Common myeloid progenitor, CD34-positive (primary cell): ENCODE measurements around the gene SYT13.

Experiments used
- CTCF ChIA-PET: fragments of 350-600 bp; sonication (Branson Sonifier 250); formaldehyde crosslinking; loops from one replicate; lab custom pipeline; 2021; ENCODE audit warnings: antibody characterized with exemption; lab: Charles Lee
- POLR2A ChIA-PET: fragments of 350-600 bp; sonication (Branson Sonifier 250); formaldehyde crosslinking; loops from one replicate; lab custom pipeline; 2021; ENCODE audit warnings: antibody characterized with exemption; lab: Charles Lee
- DNase-seq, 3 donors: peaks; one replicate each; pipeline versions ENCODE4 v3.0.0 to v3.0.0-alpha.2; 2013
- H3K27ac ChIP-seq, 2 experiments: 1 replicate in 1 of 2; 2 replicates in 1 of 2; pipeline ENCODE4 v1.7.0; 2013; ENCODE audit warnings: inconsistent platforms in 2 of 2, low read length in 2 of 2, mild to moderate bottlenecking in 2 of 2, low read depth in 1 of 2, moderate library complexity in 1 of 2; ENCODE audit not compliant: severe bottlenecking in 2 of 2, insufficient read depth in 1 of 2, poor library complexity in 1 of 2
- H3K27me3 ChIP-seq, 5 experiments: replicated peaks in 2 of 5; 1 replicate in 3 of 5; 2 replicates in 2 of 5; pipeline versions ENCODE4 v1.6.1 to v1.7.0; 2013; ENCODE audit warnings: low read length in 4 of 5, mild to moderate bottlenecking in 2 of 5, moderate library complexity in 2 of 5, inconsistent platforms in 1 of 5; ENCODE audit not compliant: insufficient read depth in 5 of 5, control insufficient read depth in 4 of 5
- H3K36me3 ChIP-seq, 4 experiments: 1 replicate in 2 of 4; 2 replicates in 2 of 4; pipeline versions ENCODE4 v1.6.1 to v1.7.0; 2013; ENCODE audit warnings: low read length in 3 of 4, control low read depth in 1 of 4, mild to moderate bottlenecking in 1 of 4; ENCODE audit not compliant: control insufficient read depth in 4 of 4, insufficient read depth in 4 of 4
- H3K4me1 ChIP-seq, 4 experiments: 1 replicate in 3 of 4; 2 replicates in 1 of 4; pipeline versions ENCODE4 v1.6.1 to v1.7.1; 2013; ENCODE audit warnings: low read length in 3 of 4, mild to moderate bottlenecking in 3 of 4, control low read depth in 1 of 4, inconsistent platforms in 1 of 4, moderate library complexity in 1 of 4; ENCODE audit not compliant: control insufficient read depth in 4 of 4, insufficient read depth in 4 of 4; ENCODE audit errors: control extremely low read depth in 1 of 4
- H3K4me3 ChIP-seq, 7 experiments: 1 replicate in 4 of 7; 2 replicates in 3 of 7; pipeline versions ENCODE4 v1.5.1 to v1.7.0; 2013; ENCODE audit warnings: mild to moderate bottlenecking in 7 of 7, low read length in 6 of 7, moderate library complexity in 6 of 7, inconsistent platforms in 2 of 7, low read depth in 2 of 7, control low read depth in 1 of 7; ENCODE audit not compliant: insufficient read depth in 4 of 7, control insufficient read depth in 1 of 7; ENCODE audit errors: extremely low read depth in 1 of 7
- H3K9me3 ChIP-seq, 5 experiments: 1 replicate in 4 of 5; 2 replicates in 1 of 5; pipeline versions ENCODE4 v1.6.1 to v1.7.1; 2013; ENCODE audit warnings: low read length in 4 of 5, mild to moderate bottlenecking in 2 of 5, inconsistent platforms in 1 of 5, low read depth in 1 of 5, moderate library complexity in 1 of 5; ENCODE audit not compliant: control insufficient read depth in 4 of 5, insufficient read depth in 2 of 5; ENCODE audit errors: control extremely low read depth in 1 of 5
- WGBS: methylation state at CpG from one replicate; pipeline ENCODE4 v1.1.5; 2013; ENCODE audit not compliant: insufficient coverage; 5-methylcytosine and 5-hydroxymethylcytosine counted together

Gene SYT13

GRCh38 chr11:45321669-45322068, 35.5 kb upstream of the SYT13 start:
- H3K27ac ChIP-seq = no peak overlapping the region
- no peaks in the 10 kb centered on the region for H3K36me3 ChIP-seq
- no peaks in the 10 kb centered on the region for H3K4me1 ChIP-seq
- POLR2A ChIA-PET = no interaction called here
- peaks cover 0 to 5% (median 0%) of the 10 kb centered on the region in 5 experiments for H3K27me3 ChIP-seq
- no peak overlapping the region for H3K4me3 ChIP-seq
- no peak for DNase-seq
- WGBS = 95% methylated on average over 7 of the region's 7 CpGs
- CTCF ChIA-PET = interaction anchor here (1.2 to 3.9 kb wide), 3 partner anchors 9 to 34 kb away, joined by 5 to 18 read pairs (median 7); no protein-coding TSS in a partner anchor
- H3K9me3 ChIP-seq = peaks cover 0 to 4% (median 1%) of the 10 kb centered on the region in 5 experiments

- no peak for DNase-seq
- 78% methylated on average over 5 of the region's 7 CpGs for WGBS
- Histone ChIP-seq H3K36me3 (no peaks in the 10 kb centered on the region), H3K9me3 (peaks cover 0 to 4% (median 0%) of the 10 kb centered on the region in 5 experiments), H3K27me3 (peaks cover 0 to 5% (median 0%) of the 10 kb centered on the region in 5 experiments), H3K4me3 (no peak overlapping the region), H3K4me1 (no peaks in the 10 kb centered on the region), H3K27ac (no peak overlapping the region)
- ChIA-PET POLR2A (no interaction called here), CTCF (interaction anchor here (1.7 to 3.9 kb wide), 3 partner anchors 10 to 385 kb away, joined by 5 to 18 read pairs (median 7); no protein-coding TSS in a partner anchor)
Measured at GRCh38 chr11:45321031-45321595, 35.0 kb upstream of the SYT13 start.

GRCh38 chr11:45320371-45320770, 34.2 kb upstream of the SYT13 start:
- H3K27me3 ChIP-seq = peaks cover 0 to 5% (median 0%) of the 10 kb centered on the region in 5 experiments
- no peak overlapping the region for H3K4me3 ChIP-seq
- H3K36me3 ChIP-seq = no peaks in the 10 kb centered on the region
- ChIA-PET CTCF (interaction anchor here (1.7 to 3.9 kb wide), 3 partner anchors 11 to 384 kb away, joined by 5 to 18 read pairs (median 7); no protein-coding TSS in a partner anchor), POLR2A (no interaction called here)
- 94% methylated on average over 2 of the region's 4 CpGs for WGBS
- H3K27ac ChIP-seq = no peak overlapping the region
- no peaks in the 10 kb centered on the region for H3K4me1 ChIP-seq
- DNase-seq = peak; percentile 28 to 80 (median 77)
- H3K9me3 ChIP-seq = no peaks in the 10 kb centered on the region

GRCh38 chr11:45319077-45319476, 32.9 kb upstream of the SYT13 start:
- CTCF ChIA-PET = interaction anchor here (0.7 to 3.9 kb wide), 4 partner anchors 12 to 217 kb away, joined by 3 to 18 read pairs (median 3); no protein-coding TSS in a partner anchor
- Histone ChIP-seq H3K4me3 (no peak overlapping the region), H3K4me1 (no peaks in the 10 kb centered on the region), H3K27me3 (peaks cover 0 to 7% (median 0%) of the 10 kb centered on the region in 5 experiments), H3K27ac (no peak overlapping the region), H3K36me3 (no peaks in the 10 kb centered on the region), H3K9me3 (no peaks in the 10 kb centered on the region)
- DNase-seq = no peak
- WGBS = no CpG with 5 or more reads among the region's 1 CpG
- POLR2A ChIA-PET = no interaction called here

- Histone ChIP-seq H3K36me3 (no peaks in the 10 kb centered on the region), H3K9me3 (no peaks in the 10 kb centered on the region), H3K27ac (no peak overlapping the region), H3K27me3 (peaks cover 0 to 8% (median under 1%) of the 10 kb centered on the region in 5 experiments), H3K4me3 (no peak overlapping the region), H3K4me1 (no peaks in the 10 kb centered on the region)
- no peak for DNase-seq
- CTCF ChIA-PET = interaction anchor here (0.7 to 3.9 kb wide), 2 partner anchors 12 to 15 kb away, joined by 3 to 18 read pairs; no protein-coding TSS in a partner anchor
- POLR2A ChIA-PET = no interaction called here
- 89% methylated on average over 2 of the region's 2 CpGs for WGBS
Measured at GRCh38 chr11:45318516-45318915, 32.4 kb upstream of the SYT13 start.

- no peaks in the 10 kb centered on the region for H3K4me1 ChIP-seq
- ChIA-PET CTCF (no interaction called here), POLR2A (no interaction called here)
- WGBS = 88% methylated on average over 5 of the region's 9 CpGs
- no peak overlapping the region for H3K4me3 ChIP-seq
- no peak for DNase-seq
- H3K36me3 ChIP-seq = no peaks in the 10 kb centered on the region
- peaks cover 0 to 9% (median 3%) of the 10 kb centered on the region in 5 experiments for H3K27me3 ChIP-seq
- no peaks in the 10 kb centered on the region for H3K9me3 ChIP-seq
- H3K27ac ChIP-seq = no peak overlapping the region
Measured at GRCh38 chr11:45316258-45316657, 30.1 kb upstream of the SYT13 start.

GRCh38 chr11:45314900-45315299, 28.8 kb upstream of the SYT13 start:
- H3K27me3 ChIP-seq = peaks cover 0 to 9% (median 3%) of the 10 kb centered on the region in 5 experiments
- POLR2A ChIA-PET = no interaction called here
- WGBS = 100% methylated on average over 1 of the region's 2 CpGs

More at GRCh38 chr11:45314900-45315299, 28.8 kb upstream of the SYT13 start:
- H3K4me3 ChIP-seq = no peak overlapping the region
- no peaks in the 10 kb centered on the region for H3K36me3 ChIP-seq
- no peak for DNase-seq
- CTCF ChIA-PET = no interaction called here
- no peaks in the 10 kb centered on the region for H3K4me1 ChIP-seq
- no peaks in the 10 kb centered on the region for H3K9me3 ChIP-seq
- no peak overlapping the region for H3K27ac ChIP-seq
